ENCODE results near the gene ABHD14A.

ABHD14A gene

GRCh38 chr3:51958603-51959521, 16.0 kb upstream of the ABHD14A start:
- DNase-seq = no peak

GRCh38 chr3:51959651-51960050, 15.2 kb upstream of the ABHD14A start:
- no peak for DNase-seq

GRCh38 chr3:51960386-51960785, 14.5 kb upstream of the ABHD14A start:
- no peak for DNase-seq

- DNase-seq = no peak
These were observed 13.9 kb upstream of the ABHD14A start for GRCh38 chr3:51961011-51961410.

- DNase-seq = no peak
These were observed 13.0 kb upstream of the ABHD14A start for GRCh38 chr3:51961602-51962569.

- no peak for DNase-seq
These were observed 11.9 kb upstream of the ABHD14A start for GRCh38 chr3:51962854-51963530.

GRCh38 chr3:51963951-51964451, 10.9 kb upstream of the ABHD14A start:
- no peak for DNase-seq

- no peak for DNase-seq
These were observed 10.3 kb upstream of the ABHD14A start for GRCh38 chr3:51964521-51964920.

GRCh38 chr3:51966016-51966415, 8.8 kb upstream of the ABHD14A start:
- no peak for DNase-seq

GRCh38 chr3:51966486-51966885, 8.4 kb upstream of the ABHD14A start:
- DNase-seq = no peak

- DNase-seq = no peak
These were observed 7.9 kb upstream of the ABHD14A start for GRCh38 chr3:51966922-51967383.

- no peak for DNase-seq
These were observed 7.3 kb upstream of the ABHD14A start, which contains the start of gene PCBP4 for GRCh38 chr3:51967384-51968169. Gene PCBP4, minus strand, starts transcription at chr3:51967454. Its CDS starts 6,214 bp downstream, at chr3:51961240.

GRCh38 chr3:51968170-51968775, 6.6 kb upstream of the ABHD14A start:
- DNase-seq = no peak

- DNase-seq = no peak
These were observed 5.8 kb upstream of the ABHD14A start for GRCh38 chr3:51968883-51969678.

- no peak for DNase-seq
These were observed 5.0 kb upstream of the ABHD14A start for GRCh38 chr3:51969841-51970240.

GRCh38 chr3:51970606-51971300, 4.1 kb upstream of the ABHD14A start:
- no peak for DNase-seq

GRCh38 chr3:51971350-51971749, 3.5 kb upstream of the ABHD14A start:
- no peak for DNase-seq

GRCh38 chr3:51974277-51974962, 444 bp upstream of the ABHD14A start:
- DNase-seq = no peak
